Measurements from ENCODE around the gene FZD10. TPM values are rescaled to one million over a fixed set of nuclear protein-coding genes. Genes with fewer than 3 reads are reported as not detected.

Gene FZD10
- total and polyA plus RNA-seq, 2 of the 13 experiments (the other 11 are each of a cell fraction or from before 2014, with no cell fraction given) = not detected

GRCh38 chr12:130160711-130161231 lies 1.5 kb upstream of the FZD10 start:
- Histone ChIP-seq H3K27me3 (ENCODE audit: control insufficient read depth in 1 of 2, insufficient read depth in 2 of 2, low read length in 2 of 2) (peaks cover 3 to 47% of the 10 kb centered on the region in 2 experiments; a peak in 4 of 5 replicates), H3K4me3 (replicated peaks in 1 of 3; ENCODE audit: insufficient read depth in 1 of 3, low read depth in 2 of 3, low read length in 3 of 3) (no peak overlapping the region), H3K4me1 (ENCODE audit: insufficient read depth, low read length) (no peaks in the 10 kb centered on the region), H2AFZ (ENCODE audit: low read length) (no peak overlapping the region), H3K27ac (ENCODE audit: extremely low read length, insufficient read depth, low read length) (no peak overlapping the region), H3K4me2 (ENCODE audit: low read depth, low read length) (no peak overlapping the region), H4K20me1 (ENCODE audit: insufficient read depth, low read length) (no peaks in the 10 kb centered on the region), H3K36me3 (replicated peaks in 1 of 2; ENCODE audit: control insufficient read depth in 1 of 2, insufficient read depth in 2 of 2, low read length in 2 of 2) (no peaks in the 10 kb centered on the region), H3K9me3 (ENCODE audit: low read length) (no peaks in the 10 kb centered on the region), H3K9ac (ENCODE audit: insufficient read depth, low read depth, low read length) (no peak overlapping the region), H3K79me2 (ENCODE audit: insufficient read depth, low read length) (no peaks in the 10 kb centered on the region)
- no TSS peak for BruUV-seq (replicated peaks)
- ATAC-seq (no peak), FAIRE-seq (no peak), DNase-seq (ENCODE audit: low spot score) (no peak)
- intact Hi-C loops (cut with micrococcal nuclease; ENCODE audit: unreplicated experiment) = no loop called here
- ChIA-PET POLR2A (no interaction called here), CTCF (ENCODE audit: low intra/inter-chr PET ratio, low total read pairs) (no interaction called here)
- in situ Hi-C loops (cut with HindIII; ENCODE audit: extremely low pct_ligation_motif_present, low pct_unique_long_range_greater_than_20kb) = no loop called here
- no peak for TF ChIP-seq ZNF577 (CRISPR knock-in tag; IDR thresholded peaks at IDR 0.05; ENCODE audit: borderline replicate concordance, low read depth)
- no peak for TF ChIP-seq ETV5 (CRISPR knock-in tag; IDR thresholded peaks at IDR 0.05; ENCODE audit: borderline replicate concordance)
- TF ChIP-seq ZNF713 (CRISPR knock-in tag; IDR thresholded peaks at IDR 0.05) = no peak
- no peak for TF ChIP-seq MIER3 (CRISPR knock-in tag; IDR thresholded peaks at IDR 0.05; ENCODE audit: borderline replicate concordance)
- TF ChIP-seq HOXA9 (CRISPR knock-in tag; IDR thresholded peaks at IDR 0.05; ENCODE audit: borderline replicate concordance) = no peak
- no peak for TF ChIP-seq RBM39 (IDR thresholded peaks at IDR 0.05; ENCODE audit: low read depth, low read length, poor library complexity, severe bottlenecking)
- TF ChIP-seq SALL1 (CRISPR knock-in tag; IDR thresholded peaks at IDR 0.05) = no peak
- TF ChIP-seq CENPBD1 (CRISPR knock-in tag; IDR thresholded peaks at IDR 0.05; ENCODE audit: borderline replicate concordance, low read depth) = no peak
- no peak for TF ChIP-seq SIX1 (CRISPR knock-in tag; IDR thresholded peaks at IDR 0.05; ENCODE audit: borderline replicate concordance)
- TF ChIP-seq ZNF580 (CRISPR knock-in tag; IDR thresholded peaks at IDR 0.05; ENCODE audit: borderline replicate concordance, low read depth) = no peak
- TF ChIP-seq MEF2D (CRISPR knock-in tag; IDR thresholded peaks at IDR 0.05) = no peak
- TF ChIP-seq PATZ1 (CRISPR knock-in tag; IDR thresholded peaks at IDR 0.05) = no peak
- TF ChIP-seq ZNF546 (CRISPR knock-in tag; conservative IDR thresholded peaks at IDR 0.05) = no peak
- TF ChIP-seq SP5 (CRISPR knock-in tag; IDR thresholded peaks at IDR 0.05; ENCODE audit: borderline replicate concordance, low read depth) = no peak
- no peak for TF ChIP-seq MAZ (IDR thresholded peaks at IDR 0.05; ENCODE audit: borderline replicate concordance, low read depth, low read length)
- no peak for TF ChIP-seq MAZ (CRISPR knock-in tag; IDR thresholded peaks at IDR 0.05; ENCODE audit: low read depth)
- no peak for TF ChIP-seq ASH2L (IDR thresholded peaks at IDR 0.05; ENCODE audit: insufficient read length, low read depth, low read length)
- TF ChIP-seq MBNL3 (CRISPR knock-in tag; conservative IDR thresholded peaks at IDR 0.05) = no peak
- whole genome bisulfite sequencing (ENCODE audit: low lambda C conversion rate) = 15% methylated on average over 10 of the region's 44 CpGs

All from HepG2 (cell line).